Spleen (tissue), 7 donors: ENCODE measurements around the gene CASKIN2.

Experiments used
- CTCF ChIP-seq, 11 experiments: fragments of 200-600 bp in 7 of 11; fragments of 450-650 bp in 4 of 11; sonication (generic) in 4 of 11; IDR thresholded peaks in 8 of 11; conservative IDR thresholded peaks in 3 of 11; 1 replicate in 7 of 11; 2 replicates in 4 of 11; pipeline versions ENCODE4 v1.4.0 to v1.8.0; 2016 to 2021; ENCODE audit warnings: antibody characterized with exemption in 11 of 11, inconsistent platforms in 4 of 11, mild to moderate bottlenecking in 1 of 11
- POLR2A ChIP-seq, 3 donors: fragments of 450-650 bp; IDR thresholded peaks; one replicate each; pipeline ENCODE4 v1.5.1; 2017; ENCODE audit warnings: antibody characterized with exemption in 3 of 3, mild to moderate bottlenecking in 1 of 3
- donor health status: DM: no; HTN: no; CAD: no; lungs with moderate emphysema.
- donor health status: DM: no; HTN: no; CAD: no.
- donor health status: DM: no; HTN: no; CAD: no.

- TF ChIP-seq CTCF (IDR thresholded peaks at IDR 0.05 in 8 of 11, conservative IDR thresholded peaks at IDR 0.05 in 3 of 11) (no peak), POLR2A (IDR thresholded peaks at IDR 0.05) (no peak)
Measured at GRCh38 chr17:75507733-75508719, 7.3 kb downstream of the CASKIN2 start.
